K562 (cell line): ENCODE data around the gene NAP1L1. TPM values are rescaled to one million over a fixed set of nuclear protein-coding genes. Genes with fewer than 3 reads are reported as not detected.
A peak's percentile ranks its signal among the peaks of the same experiment; 100 is the strongest.

Experiments used
- ARID2 ChIP-seq: fragments of 450-650 bp; IDR thresholded peaks from 2 replicates; pipeline ENCODE4 v1.6.1; 2017; ENCODE audit warnings: antibody characterized with exemption, mild to moderate bottlenecking
- CUX1 ChIP-seq: fragments of 200-800 bp; sonication (Bioruptor generic); IDR thresholded peaks from 2 replicates; pipeline ENCODE4 v1.6.1; 2016; ENCODE audit warnings: missing genetic modification characterization, missing compliant biosample characterization
- HDAC8 ChIP-seq: fragments of 450-650 bp; IDR thresholded peaks from 2 replicates; pipeline ENCODE4 v1.6.1; 2016; ENCODE audit warnings: mild to moderate bottlenecking, missing genetic modification characterization, moderate library complexity, missing compliant biosample characterization
- MXI1 ChIP-seq: IDR thresholded peaks from 2 replicates; pipeline ENCODE4 v1.6.1; 2011; ENCODE audit warnings: low read depth, mild to moderate bottlenecking, improper control_type of control experiment, low read length
- RB1 ChIP-seq: fragments of 450-650 bp; IDR thresholded peaks from 2 replicates; pipeline ENCODE4 v1.6.1; 2017; ENCODE audit warnings: low read depth, mild to moderate bottlenecking
- SMARCE1 ChIP-seq: fragments of 450-650 bp; IDR thresholded peaks from 2 replicates; pipeline ENCODE4 v1.7.1; 2016; ENCODE audit warnings: mild to moderate bottlenecking
- THRA ChIP-seq: fragments of 450-650 bp; IDR thresholded peaks from 2 replicates; pipeline ENCODE4 v1.6.1; 2017; ENCODE audit warnings: mild to moderate bottlenecking, moderate library complexity
- ZC3H4 ChIP-seq: sonication (generic); formaldehyde crosslinking; IDR thresholded peaks from 2 replicates; pipeline ENCODE4 v1.9.0; 2021; ENCODE audit warnings: missing genetic modification reagents, borderline replicate concordance
- ZNF57 ChIP-seq: fragments of 450-650 bp; formaldehyde crosslinking; IDR thresholded peaks from 2 replicates; pipeline ENCODE4 v1.4.0; 2020; ENCODE audit warnings: mild to moderate bottlenecking, moderate library complexity
- ZNF583 ChIP-seq: fragments of 250-450 bp; sonication (Bioruptor Pico); IDR thresholded peaks from 2 replicates; pipeline ENCODE4 v1.4.0; 2020
- polyA plus RNA-seq, 8 experiments: library from polyadenylated mRNA; depleted of rRNA in 4 of 8; stranded (reverse) in 5 of 8; unstranded in 3 of 8; fragments of >200 nt; fragmentation: Nextera tagmentation in 2 of 8; fragmentation: Illumina TruSeq in 1 of 8; extraction: Ambion mirVana in 2 of 8; extraction: Trizol in 1 of 8; gene quantifications; 2 replicates each; pipeline versions ENCODE4 v1.2.1 to v1.2.3, GENCODE V29; 2011 to 2014; ENCODE audit warnings: inconsistent platforms in 1 of 8, missing spikeins in 1 of 8
- total RNA-seq, 7 experiments: library from RNA; depleted of rRNA in 6 of 7; stranded (reverse); fragments of >200 nt in 6 of 7; fragmentation: Illumina TruSeq in 2 of 7; extraction: Trizol in 2 of 7; gene quantifications; 2 replicates each; pipeline versions ENCODE4 v1.2.1 to v1.2.3, GENCODE V29; 2011 to 2021; ENCODE audit warnings: low replicate concordance in 1 of 7
- TF ChIP-seq, protein P1 (sequence below): fragments of 450-650 bp; IDR thresholded peaks from 2 replicates; pipeline ENCODE4 v1.7.0; 2016; ENCODE audit warnings: borderline replicate concordance
- TF ChIP-seq, protein P2 (sequence below), 2 experiments: IDR thresholded peaks; 2 replicates each; pipeline ENCODE4 v1.6.1; 2011; ENCODE audit warnings: borderline replicate concordance in 1 of 2, control low read depth in 1 of 2, low read depth in 1 of 2, low read length in 1 of 2, mild to moderate bottlenecking in 1 of 2, mixed read lengths in 1 of 2, moderate library complexity in 1 of 2; ENCODE audit not compliant: insufficient read depth in 1 of 2, insufficient read length in 1 of 2, poor library complexity in 1 of 2, severe bottlenecking in 1 of 2; ENCODE audit errors: extremely low read depth in 1 of 2

Gene NAP1L1
- total and polyA plus RNA-seq, 9 of the 15 experiments (the other 6 are each of a cell fraction or from before 2014, with no cell fraction given): 287 to 747 (median 450) TPM

DNA sequence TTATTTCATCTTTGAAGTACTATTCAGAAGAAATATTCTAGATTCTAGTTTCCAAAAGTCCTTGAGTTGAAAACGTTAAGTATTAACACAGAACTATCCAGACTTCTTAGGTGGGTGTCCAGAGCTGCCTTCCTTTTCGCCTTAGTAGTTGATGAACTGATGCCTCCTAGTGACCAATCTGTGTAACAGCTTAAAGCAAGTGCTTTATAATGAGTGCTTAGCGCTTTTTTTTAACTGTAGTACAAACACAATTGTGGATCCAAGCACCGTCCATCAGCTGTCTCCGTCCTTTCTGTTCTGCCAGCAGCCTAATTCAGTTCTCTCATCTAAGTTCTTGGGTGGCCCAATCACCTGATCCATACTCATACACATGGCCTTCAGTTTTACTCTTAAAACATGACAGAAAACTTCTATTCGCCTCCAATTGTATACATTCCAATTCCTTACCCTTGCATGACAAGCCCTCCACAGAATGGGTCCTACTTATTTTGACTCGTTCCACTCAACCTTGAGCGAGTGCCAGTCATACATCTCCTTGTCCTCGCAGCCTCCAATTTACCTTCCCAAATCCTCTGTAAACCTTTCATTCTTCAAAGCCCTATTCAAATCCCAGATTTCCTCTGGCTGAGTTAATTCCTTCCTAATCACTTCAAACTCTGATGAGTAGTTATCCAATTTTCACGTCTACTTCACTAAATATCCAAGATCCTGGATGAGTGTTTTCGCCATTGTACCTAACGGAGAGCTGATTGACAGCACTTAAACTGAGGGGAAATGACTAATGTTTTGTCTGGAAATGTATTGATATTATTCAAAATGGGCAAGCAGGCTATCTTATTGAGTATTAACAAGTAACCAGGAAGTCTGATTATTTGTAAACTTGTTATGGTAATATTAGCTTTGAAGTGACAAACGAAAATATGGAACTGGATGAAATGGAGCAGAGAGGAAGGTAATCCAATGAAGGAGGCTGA is 47.1 kb downstream of the NAP1L1 start (continued):
- TF ChIP-seq, protein P1, sequence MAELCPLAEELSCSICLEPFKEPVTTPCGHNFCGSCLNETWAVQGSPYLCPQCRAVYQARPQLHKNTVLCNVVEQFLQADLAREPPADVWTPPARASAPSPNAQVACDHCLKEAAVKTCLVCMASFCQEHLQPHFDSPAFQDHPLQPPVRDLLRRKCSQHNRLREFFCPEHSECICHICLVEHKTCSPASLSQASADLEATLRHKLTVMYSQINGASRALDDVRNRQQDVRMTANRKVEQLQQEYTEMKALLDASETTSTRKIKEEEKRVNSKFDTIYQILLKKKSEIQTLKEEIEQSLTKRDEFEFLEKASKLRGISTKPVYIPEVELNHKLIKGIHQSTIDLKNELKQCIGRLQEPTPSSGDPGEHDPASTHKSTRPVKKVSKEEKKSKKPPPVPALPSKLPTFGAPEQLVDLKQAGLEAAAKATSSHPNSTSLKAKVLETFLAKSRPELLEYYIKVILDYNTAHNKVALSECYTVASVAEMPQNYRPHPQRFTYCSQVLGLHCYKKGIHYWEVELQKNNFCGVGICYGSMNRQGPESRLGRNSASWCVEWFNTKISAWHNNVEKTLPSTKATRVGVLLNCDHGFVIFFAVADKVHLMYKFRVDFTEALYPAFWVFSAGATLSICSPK: no peak
- no peak for TF ChIP-seq MXI1
- no peak for TF ChIP-seq CUX1 (CRISPR knock-in tag)
- 0 out of 2 replicates have a peak, but pooled peaks have one; percentile 11 for TF ChIP-seq ARID2
- TF ChIP-seq ZNF583 (CRISPR knock-in tag): no peak
- TF ChIP-seq RB1: 0 out of 2 replicates have a peak, but pooled peaks have one; percentile 21
- TF ChIP-seq, protein P2, sequence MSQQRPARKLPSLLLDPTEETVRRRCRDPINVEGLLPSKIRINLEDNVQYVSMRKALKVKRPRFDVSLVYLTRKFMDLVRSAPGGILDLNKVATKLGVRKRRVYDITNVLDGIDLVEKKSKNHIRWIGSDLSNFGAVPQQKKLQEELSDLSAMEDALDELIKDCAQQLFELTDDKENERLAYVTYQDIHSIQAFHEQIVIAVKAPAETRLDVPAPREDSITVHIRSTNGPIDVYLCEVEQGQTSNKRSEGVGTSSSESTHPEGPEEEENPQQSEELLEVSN (IDR thresholded peaks at IDR 0.05; ENCODE audit: borderline replicate concordance in 1 of 2, extremely low read depth in 1 of 2, insufficient read depth in 1 of 2, insufficient read length in 1 of 2, low read depth in 1 of 2, low read length in 1 of 2, poor library complexity in 1 of 2, severe bottlenecking in 1 of 2): no peak
- TF ChIP-seq HDAC8 (tag): no peak
- TF ChIP-seq ZNF57 (CRISPR knock-in tag): no peak
- no peak for TF ChIP-seq ZC3H4 (CRISPR knock-in tag)
- no peak for TF ChIP-seq SMARCE1
- no peak for TF ChIP-seq THRA
